GM19455 (cell line): Measurements from ENCODE around the gene SKIC8.

Experiments used
- ATAC-seq: cut with Tn5 transposase; IDR thresholded peaks from one replicate; pipeline ENCODE4 v1.9.1; 2021; ENCODE audit not compliant: unreplicated experiment

SKIC8 gene

GRCh38 chr15:78322243-78322642 is 22.8 kb upstream of the SKIC8 start:
- no peak for ATAC-seq

- no peak for ATAC-seq
Observed at GRCh38 chr15:78321786-78322185, 22.4 kb upstream of the SKIC8 start.

GRCh38 chr15:78321041-78321570 is 21.7 kb upstream of the SKIC8 start:
- ATAC-seq = no peak

- no peak for ATAC-seq
Observed at GRCh38 chr15:78320183-78320582, 20.8 kb upstream of the SKIC8 start.

GRCh38 chr15:78319588-78319987 is 20.2 kb upstream of the SKIC8 start:
- no peak for ATAC-seq

GRCh38 chr15:78317145-78317836 is 17.9 kb upstream of the SKIC8 start:
- no peak for ATAC-seq

- peak; percentile 55 for ATAC-seq
Observed at GRCh38 chr15:78316283-78317083, 17.1 kb upstream of the SKIC8 start.

GRCh38 chr15:78315686-78316282 is 16.4 kb upstream of the SKIC8 start:
- no peak for ATAC-seq

GRCh38 chr15:78314181-78314581 is 14.8 kb upstream of the SKIC8 start:
- ATAC-seq = no peak

- ATAC-seq = no peak
Observed at GRCh38 chr15:78313383-78313782, 14.0 kb upstream of the SKIC8 start.

GRCh38 chr15:78312957-78313356 is 13.5 kb upstream of the SKIC8 start:
- ATAC-seq = no peak

- no peak for ATAC-seq
Observed at GRCh38 chr15:78312536-78312935, 13.1 kb upstream of the SKIC8 start.

GRCh38 chr15:78311292-78311691 is 11.9 kb upstream of the SKIC8 start:
- ATAC-seq = no peak

- no peak for ATAC-seq
Observed at GRCh38 chr15:78308422-78309032, 9.1 kb upstream of the SKIC8 start.

GRCh38 chr15:78307976-78308375 is 8.6 kb upstream of the SKIC8 start:
- ATAC-seq = no peak

GRCh38 chr15:78306176-78306774 is 6.9 kb upstream of the SKIC8 start:
- no peak for ATAC-seq

- ATAC-seq = no peak
Observed at GRCh38 chr15:78304216-78305066, 5.0 kb upstream of the SKIC8 start.

- no peak for ATAC-seq
Observed at GRCh38 chr15:78302579-78303312, 3.3 kb upstream of the SKIC8 start.

- no peak for ATAC-seq
Observed at GRCh38 chr15:78301828-78302227, 2.4 kb upstream of the SKIC8 start.
